GM18498 (cell line): ENCODE results near the gene UTP15.

Source experiments
- ATAC-seq: cut with Tn5 transposase; IDR thresholded peaks from one replicate; pipeline ENCODE4 v1.9.1; 2021; ENCODE audit warnings: mild to moderate bottlenecking, moderate library complexity; ENCODE audit not compliant: unreplicated experiment

Gene UTP15

GRCh38 chr5:73565139-73565968 is at the start of gene UTP15, which contains the start of gene ANKRA2:
Gene UTP15 (plus strand): TSS chr5:73565743. CDS start chr5:73567345, 1,602 bp downstream.
Gene ANKRA2 (minus strand): TSS chr5:73565639. CDS start chr5:73562881, 2,758 bp downstream.
- peak; percentile 96 for ATAC-seq

GRCh38 chr5:73519531-73520283 is 45.8 kb upstream of the UTP15 start:
- ATAC-seq: peak; percentile 97

GRCh38 chr5:73522989-73523388 is 42.6 kb upstream of the UTP15 start:
- ATAC-seq: no peak

- no peak for ATAC-seq
These were observed 41.7 kb upstream of the UTP15 start for GRCh38 chr5:73523861-73524260.

GRCh38 chr5:73525606-73526203 is 39.8 kb upstream of the UTP15 start:
- ATAC-seq: no peak

- no peak for ATAC-seq
These were observed 37.3 kb upstream of the UTP15 start for GRCh38 chr5:73528248-73528647.

GRCh38 chr5:73529081-73529480 is 36.5 kb upstream of the UTP15 start:
- no peak for ATAC-seq

- ATAC-seq: no peak
These were observed 34.2 kb upstream of the UTP15 start for GRCh38 chr5:73531356-73531755.

- ATAC-seq: no peak
These were observed 33.3 kb upstream of the UTP15 start for GRCh38 chr5:73532195-73532594.

- no peak for ATAC-seq
These were observed 31.4 kb upstream of the UTP15 start for GRCh38 chr5:73534011-73534644.

- no peak for ATAC-seq
These were observed 30.6 kb upstream of the UTP15 start for GRCh38 chr5:73534971-73535370.

GRCh38 chr5:73539730-73540129 is 25.8 kb upstream of the UTP15 start:
- ATAC-seq: no peak

- ATAC-seq: no peak
These were observed 25.4 kb upstream of the UTP15 start for GRCh38 chr5:73540192-73540591.

- ATAC-seq: no peak
These were observed 23.5 kb upstream of the UTP15 start for GRCh38 chr5:73542020-73542419.

- no peak for ATAC-seq
These were observed 20.8 kb upstream of the UTP15 start for GRCh38 chr5:73544429-73545402.

- ATAC-seq: no peak
These were observed 20.2 kb upstream of the UTP15 start for GRCh38 chr5:73545403-73545779.

GRCh38 chr5:73550016-73550415 is 15.5 kb upstream of the UTP15 start:
- ATAC-seq: no peak

- ATAC-seq: no peak
These were observed 12.9 kb upstream of the UTP15 start for GRCh38 chr5:73552642-73553041.

- ATAC-seq: no peak
These were observed 6.6 kb upstream of the UTP15 start for GRCh38 chr5:73558950-73559349.

- no peak for ATAC-seq
These were observed 1.5 kb upstream of the UTP15 start for GRCh38 chr5:73564018-73564417.
